ENCODE data around the gene LSM10.

GRCh38 chr1:36396359-36396758 lies 1.3 kb downstream of the LSM10 start:
- no peak for TF ChIP-seq ELK1 (IDR thresholded peaks at IDR 0.05; ENCODE audit: borderline replicate concordance, low read depth, low read length)
- TF ChIP-seq, protein P1, sequence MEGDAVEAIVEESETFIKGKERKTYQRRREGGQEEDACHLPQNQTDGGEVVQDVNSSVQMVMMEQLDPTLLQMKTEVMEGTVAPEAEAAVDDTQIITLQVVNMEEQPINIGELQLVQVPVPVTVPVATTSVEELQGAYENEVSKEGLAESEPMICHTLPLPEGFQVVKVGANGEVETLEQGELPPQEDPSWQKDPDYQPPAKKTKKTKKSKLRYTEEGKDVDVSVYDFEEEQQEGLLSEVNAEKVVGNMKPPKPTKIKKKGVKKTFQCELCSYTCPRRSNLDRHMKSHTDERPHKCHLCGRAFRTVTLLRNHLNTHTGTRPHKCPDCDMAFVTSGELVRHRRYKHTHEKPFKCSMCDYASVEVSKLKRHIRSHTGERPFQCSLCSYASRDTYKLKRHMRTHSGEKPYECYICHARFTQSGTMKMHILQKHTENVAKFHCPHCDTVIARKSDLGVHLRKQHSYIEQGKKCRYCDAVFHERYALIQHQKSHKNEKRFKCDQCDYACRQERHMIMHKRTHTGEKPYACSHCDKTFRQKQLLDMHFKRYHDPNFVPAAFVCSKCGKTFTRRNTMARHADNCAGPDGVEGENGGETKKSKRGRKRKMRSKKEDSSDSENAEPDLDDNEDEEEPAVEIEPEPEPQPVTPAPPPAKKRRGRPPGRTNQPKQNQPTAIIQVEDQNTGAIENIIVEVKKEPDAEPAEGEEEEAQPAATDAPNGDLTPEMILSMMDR (conservative IDR thresholded peaks at IDR 0.05; ENCODE audit: low read depth, low read length): no peak
- no peak for TF ChIP-seq POLR2A (IDR thresholded peaks at IDR 0.05; ENCODE audit: low read depth, low read length)
- no peak for TF ChIP-seq CEBPB (IDR thresholded peaks at IDR 0.05; ENCODE audit: low read depth, low read length)
- no peak for TF ChIP-seq SMC3 (IDR thresholded peaks at IDR 0.05; ENCODE audit: low read depth, low read length)
